GM21529 (cell line): ENCODE results near the gene EML3.
"Not testable (repeated sequence)": the region's sequence is repeated elsewhere in the genome, so short reads cannot be mapped to it uniquely, and the experiment has no call there.

ENCODE experiments used
- ATAC-seq: cut with Tn5 transposase; IDR thresholded peaks from one replicate; pipeline ENCODE4 v1.9.1; 2021; ENCODE audit not compliant: unreplicated experiment

Gene EML3, protein sequence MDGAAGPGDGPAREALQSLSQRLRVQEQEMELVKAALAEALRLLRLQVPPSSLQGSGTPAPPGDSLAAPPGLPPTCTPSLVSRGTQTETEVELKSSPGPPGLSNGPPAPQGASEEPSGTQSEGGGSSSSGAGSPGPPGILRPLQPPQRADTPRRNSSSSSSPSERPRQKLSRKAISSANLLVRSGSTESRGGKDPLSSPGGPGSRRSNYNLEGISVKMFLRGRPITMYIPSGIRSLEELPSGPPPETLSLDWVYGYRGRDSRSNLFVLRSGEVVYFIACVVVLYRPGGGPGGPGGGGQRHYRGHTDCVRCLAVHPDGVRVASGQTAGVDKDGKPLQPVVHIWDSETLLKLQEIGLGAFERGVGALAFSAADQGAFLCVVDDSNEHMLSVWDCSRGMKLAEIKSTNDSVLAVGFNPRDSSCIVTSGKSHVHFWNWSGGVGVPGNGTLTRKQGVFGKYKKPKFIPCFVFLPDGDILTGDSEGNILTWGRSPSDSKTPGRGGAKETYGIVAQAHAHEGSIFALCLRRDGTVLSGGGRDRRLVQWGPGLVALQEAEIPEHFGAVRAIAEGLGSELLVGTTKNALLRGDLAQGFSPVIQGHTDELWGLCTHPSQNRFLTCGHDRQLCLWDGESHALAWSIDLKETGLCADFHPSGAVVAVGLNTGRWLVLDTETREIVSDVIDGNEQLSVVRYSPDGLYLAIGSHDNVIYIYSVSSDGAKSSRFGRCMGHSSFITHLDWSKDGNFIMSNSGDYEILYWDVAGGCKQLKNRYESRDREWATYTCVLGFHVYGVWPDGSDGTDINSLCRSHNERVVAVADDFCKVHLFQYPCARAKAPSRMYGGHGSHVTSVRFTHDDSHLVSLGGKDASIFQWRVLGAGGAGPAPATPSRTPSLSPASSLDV

DNA sequence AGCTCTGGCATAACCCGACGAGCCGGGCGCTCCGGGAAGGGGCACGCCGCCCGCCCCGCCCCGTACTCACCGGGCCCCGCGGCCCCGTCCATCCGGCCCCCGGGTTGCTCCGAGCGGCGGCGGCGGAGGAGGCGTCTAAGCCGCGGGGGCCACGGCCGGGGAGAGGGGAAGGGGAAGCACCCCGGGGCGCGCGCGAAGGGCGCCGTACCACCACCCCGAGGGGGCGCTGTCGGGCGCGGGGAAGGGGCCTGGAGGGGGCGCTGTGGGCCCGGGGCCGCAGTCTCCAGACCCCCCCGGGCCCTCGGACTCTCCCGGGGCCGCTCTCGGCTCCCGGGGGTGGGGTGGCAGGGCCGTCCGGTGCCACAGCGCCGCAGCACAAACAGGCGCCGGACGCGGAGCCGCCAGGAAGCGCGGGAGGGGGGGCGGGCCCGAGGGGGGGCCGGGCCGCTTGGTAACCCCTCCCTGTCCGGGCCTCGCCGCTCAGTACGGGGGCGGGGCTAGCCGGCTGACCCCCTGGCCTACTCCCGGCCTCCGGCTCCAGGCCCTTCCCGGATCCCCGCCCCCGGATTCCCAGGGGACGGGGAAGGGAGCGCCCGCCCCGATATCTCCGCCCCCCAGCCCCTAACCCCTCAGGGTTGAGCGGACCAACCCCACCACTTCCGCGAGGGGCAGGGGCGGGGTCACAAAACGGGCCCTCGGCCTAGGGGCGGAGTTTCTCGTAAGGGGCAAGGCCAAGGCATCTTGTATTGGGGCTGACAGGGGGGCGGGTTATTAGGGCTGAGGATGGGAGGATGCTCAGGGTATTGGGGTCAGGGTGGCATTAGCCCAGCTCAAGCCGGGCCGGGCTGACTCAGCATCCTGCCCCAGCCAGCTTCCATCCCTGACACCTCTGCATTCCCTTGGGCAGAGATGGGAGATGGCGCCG, at the start of gene EML3, which contains the start of gene ROM1:
EML3 (minus strand) TSS at position 410 of the 925 bp plus-strand sequence; CDS start at position 92, 318 bp downstream.
ROM1 (plus strand) TSS at position 892 of the 925 bp plus-strand sequence; CDS start at position 917, 25 bp downstream.
- ATAC-seq, result peak; percentile 72

DNA sequence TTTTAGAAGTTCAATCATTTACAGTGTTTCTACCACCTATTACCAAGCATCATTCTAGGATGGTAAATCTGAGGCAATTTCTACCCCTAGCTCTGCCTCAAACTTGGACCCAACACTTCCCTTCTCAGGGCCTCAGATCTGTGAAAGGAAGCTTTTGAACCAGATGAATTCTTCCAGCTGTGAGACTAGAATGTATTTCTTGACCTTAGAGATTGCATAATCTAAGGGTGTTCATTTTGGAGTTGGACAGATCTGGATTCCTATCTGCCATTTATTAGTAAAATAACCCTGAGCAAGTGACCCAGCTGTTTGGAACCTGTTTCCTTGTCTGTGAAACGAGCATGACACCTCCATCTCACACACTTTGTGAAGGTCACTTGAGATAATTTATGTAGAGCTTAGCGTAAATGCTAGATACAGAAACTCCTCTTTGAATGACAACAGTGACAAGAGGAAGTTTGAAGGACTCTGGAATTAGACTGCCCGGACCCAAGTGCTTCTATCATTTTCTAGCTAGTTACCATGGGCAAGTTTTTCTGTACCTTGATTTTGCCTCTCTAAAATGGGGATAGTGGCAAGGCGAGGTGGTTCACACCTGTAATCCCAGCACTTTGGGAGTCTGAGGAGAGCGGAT, 44.3 kb upstream of the EML3 start:
- ATAC-seq, result no peak

DNA sequence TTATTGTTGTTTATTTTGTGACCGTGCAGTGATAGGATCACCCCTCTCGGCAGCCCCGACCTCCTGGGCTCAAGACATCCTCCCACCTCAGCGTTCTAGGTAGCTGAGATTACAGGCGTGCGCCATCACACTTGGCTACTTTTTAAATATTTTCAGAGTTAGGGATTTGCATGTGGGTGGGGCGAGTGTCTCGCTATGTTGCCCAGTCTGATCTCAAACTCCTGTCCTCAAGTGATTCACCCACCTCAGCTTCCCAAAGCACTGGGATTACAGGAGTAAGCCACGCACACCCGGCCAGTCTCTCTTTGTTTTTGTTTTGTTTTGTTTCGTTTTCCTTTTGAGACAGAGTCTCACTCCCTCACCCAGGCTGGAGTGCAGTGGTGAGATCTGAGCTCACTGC, 41.7 kb upstream of the EML3 start:
- no peak for ATAC-seq

DNA sequence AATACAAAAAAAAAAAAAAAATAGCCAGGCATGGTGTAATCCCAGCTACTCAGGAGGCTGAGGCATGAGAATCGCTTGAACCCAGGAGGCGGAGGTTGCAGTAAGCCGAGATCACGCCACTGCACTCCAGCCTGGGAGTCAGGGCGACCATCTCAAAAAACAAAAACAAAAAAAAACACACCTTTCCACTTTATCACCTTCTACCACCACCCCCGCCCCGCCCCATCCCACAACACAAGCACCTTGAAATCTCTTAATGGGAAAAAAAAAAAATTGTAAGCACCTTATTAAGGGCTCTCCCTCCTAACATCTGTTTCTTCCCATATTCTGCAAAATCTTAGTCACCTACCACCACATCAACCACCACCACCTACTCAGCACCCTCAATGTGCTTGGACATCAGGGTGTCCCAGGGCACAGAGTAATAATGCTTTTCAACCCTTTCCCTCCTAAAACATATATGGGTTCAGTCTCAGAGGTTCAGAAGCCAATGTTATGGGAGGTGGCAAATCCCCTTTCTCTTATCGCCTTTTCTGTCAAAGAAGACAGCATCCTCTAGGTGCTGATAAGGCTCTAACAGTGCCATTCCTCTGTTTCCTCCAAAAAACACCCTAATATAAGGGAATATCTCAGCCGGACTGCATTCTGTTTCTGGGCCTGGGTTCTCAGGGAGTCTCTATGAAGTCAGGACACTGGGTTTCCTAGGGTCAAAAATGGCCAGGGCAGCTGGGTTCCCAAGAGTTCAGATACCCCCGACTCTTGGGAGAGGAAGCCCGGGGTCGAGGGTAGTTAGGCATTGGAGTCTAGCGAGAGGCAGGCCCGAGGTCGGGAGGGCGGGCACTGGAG, 39.8 kb upstream of the EML3 start:
- no peak for ATAC-seq

DNA sequence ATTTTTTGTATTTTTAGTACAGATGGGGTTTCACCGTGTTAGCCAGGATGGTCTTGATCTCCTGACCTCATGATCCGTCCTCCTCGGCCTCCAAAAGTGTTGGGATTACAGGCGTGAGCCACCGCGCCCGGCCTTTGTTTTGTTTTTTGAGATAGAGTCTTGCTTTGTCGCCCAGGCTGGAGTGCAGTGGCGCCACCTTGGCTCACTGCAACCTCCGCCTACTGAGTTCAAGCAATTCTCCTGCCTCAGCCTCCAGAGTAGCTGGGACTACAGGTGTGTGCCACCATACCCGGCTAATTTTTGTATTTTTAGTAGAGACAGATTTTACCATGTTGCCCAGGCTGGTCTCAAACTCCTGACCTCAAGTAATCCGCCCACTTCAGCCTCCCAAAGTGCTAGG, 37.7 kb upstream of the EML3 start:
- ATAC-seq, result not testable (repeated sequence)

DNA sequence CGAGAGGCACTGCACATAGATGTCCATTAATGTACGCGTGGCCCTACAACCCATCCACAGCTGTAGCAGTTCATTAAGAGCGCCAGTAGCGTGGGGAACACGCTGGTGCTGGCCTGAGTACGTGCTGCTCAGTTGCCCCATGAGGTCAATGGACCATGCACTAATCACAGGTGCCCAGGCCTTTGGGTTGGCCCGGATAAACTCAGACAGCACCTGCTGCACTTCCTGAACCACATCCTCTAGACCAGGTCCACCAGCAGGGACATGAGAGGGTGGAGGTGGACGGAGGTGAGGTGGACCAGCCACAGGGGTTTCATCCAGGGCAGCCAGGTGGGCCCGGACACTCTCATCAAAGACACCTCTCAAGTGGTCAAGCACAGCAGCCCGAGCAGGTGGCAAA, 36.9 kb upstream of the EML3 start:
- no peak for ATAC-seq

DNA sequence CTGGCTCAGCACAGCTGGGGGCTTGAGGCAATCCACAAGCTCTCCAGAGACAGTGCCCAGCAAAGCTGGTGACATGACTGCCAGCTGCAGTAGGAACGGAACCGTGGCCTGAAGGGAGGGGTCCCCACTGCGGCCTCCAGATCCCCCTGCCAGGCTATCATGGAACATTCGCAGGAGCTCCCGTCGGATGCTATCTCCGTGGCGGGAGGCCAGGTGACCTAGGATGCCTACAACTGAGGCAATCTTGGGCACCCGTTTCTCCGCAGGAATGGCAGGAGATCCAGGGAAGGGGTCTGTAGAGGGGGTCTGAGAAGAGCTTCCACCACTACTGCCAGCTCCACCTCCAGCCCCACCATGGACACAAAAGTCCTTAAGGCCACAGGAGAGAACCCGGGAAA, 36.4 kb upstream of the EML3 start:
- ATAC-seq, result no peak

DNA sequence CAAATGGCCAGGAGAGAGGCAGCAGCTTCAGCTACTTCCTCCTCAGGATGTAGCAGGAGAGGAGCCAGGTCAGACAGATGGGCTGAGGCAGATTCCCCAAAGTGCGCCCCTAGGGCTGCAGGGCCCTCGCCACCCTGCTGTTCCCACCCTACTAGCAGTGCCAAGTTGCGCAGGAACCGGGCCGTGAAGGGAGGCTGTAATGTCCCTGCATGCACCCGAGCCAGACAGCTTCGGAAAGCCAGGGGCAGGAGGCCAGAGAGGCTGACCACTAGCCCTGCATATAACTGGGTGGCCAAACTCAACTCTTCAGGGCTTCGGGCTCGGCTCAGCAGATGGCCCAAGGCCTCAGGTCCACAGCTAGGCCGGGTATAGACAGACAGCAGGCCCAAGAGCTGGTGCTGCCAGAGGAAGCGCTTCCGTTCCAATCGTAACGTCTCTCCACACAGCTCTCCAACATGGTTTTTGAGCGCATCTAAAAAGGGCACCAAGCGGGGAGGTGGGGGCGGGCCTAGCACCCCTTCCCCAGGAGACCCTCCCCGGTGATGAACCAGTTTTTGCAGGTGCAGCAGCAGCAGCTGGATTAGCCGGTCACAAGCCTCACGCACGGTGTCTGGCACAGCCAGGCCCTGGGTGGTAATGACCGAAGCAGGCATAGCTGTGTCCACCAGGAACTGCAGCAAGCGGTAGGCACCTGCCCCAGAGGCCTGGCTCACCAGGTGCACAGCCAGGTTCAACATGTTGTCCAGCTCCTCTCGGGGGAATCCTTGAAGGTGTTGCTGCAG, 35.8 kb upstream of the EML3 start:
- ATAC-seq, result no peak

DNA sequence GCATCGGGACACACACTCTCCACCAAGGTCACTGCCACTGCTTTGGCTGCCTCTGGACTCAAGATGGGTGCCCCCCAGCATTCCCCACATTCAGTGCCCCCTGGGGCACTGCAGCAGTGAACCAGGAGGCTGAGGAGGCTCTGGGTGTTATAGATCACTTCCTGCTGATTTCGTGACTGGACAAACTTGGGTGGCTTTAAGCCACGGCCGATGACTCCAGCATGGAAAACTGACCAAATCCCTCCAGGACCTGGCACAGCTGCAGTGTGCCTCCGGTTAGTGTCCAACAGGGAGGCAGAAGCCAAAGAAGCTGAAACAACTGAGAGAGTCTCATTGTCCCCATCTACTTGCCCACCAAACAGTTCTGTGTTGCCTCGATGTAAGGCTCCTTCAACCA, 35.0 kb upstream of the EML3 start:
- no peak for ATAC-seq

DNA sequence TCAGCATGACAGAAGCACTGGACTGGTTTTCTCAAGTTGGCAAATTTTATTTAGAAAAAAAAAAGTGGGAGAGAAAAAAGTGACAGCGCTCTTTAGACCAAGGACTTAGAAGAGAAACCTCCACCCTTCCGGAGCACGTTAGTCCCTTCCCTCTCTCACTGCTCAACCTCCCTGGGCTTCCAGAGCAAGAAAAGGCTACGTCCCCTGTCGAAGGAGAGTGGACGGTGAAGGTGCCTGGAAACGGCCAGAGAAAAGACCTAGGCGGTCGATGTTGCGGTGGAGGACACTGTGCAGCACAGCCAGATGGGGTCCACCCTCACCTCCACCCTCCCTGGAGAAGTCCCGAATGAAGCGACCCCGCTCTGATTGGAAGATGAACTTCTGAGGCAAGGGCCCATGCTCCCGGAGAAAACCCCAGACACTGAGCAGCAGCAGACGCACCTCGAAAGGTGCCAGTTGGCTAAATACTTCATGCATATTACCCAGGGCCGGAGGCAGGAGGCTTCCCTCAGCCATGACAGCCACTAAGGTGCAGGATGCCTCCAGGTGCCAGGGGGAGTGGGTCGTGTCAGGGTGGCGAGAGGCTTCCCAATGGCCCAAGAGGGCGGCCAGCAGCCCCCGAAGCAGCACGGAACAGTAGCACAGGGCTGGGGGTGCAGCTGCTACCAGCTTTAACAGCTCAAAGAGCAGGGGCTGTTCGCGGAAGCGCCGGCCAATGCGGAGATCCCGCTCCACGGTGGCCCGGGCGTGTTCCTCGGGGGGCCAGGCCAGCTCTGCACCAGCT, 34.4 kb upstream of the EML3 start:
- ATAC-seq, result peak; percentile 1

DNA sequence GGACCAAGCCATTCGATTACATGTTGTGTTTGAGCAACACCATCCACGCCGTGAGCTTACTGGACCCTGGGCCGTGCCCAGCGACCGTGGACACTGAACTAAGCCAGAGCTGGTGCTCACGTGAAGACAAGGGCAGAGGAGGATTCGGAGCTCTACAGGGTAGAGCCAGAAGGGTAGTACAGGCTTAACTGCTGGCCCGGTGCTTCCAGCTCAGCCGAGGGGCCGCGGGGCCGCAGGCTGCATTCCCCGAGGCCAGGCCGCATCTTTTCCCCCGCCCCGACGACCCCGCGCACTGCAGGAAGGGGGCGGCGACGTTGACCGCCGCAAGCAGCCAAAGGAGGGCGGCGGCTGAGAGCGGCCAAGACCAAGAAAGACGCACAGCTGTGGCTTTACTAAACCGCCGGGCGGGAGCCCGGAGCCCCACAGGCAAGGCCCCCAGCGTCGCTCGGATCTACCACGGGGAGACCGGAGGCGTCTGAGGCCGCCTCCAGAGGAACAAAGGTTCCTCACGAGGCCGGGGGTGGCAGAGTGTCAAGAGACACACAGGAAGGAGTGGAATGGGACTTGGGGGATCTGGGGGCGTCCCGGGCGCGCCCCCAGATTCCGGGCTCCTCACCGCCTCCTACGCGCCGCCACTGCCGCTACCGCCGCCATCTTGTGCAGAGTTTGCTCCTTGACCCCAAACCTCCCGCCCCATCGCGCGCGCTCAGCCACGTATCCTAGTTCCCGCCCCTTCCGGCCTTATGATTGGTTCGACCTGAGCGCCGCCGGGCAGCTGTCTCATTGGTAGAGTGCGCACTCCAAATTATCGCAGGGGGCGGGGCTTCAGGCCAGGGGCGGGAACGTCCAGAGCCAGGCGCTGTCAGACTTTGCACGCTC, 33.6 kb upstream of the EML3 start, which contains the start of gene GANAB:
GANAB (minus strand) TSS at position 668 of the 879 bp plus-strand sequence; CDS start at position 654, 14 bp downstream.
- peak; percentile 95 for ATAC-seq

DNA sequence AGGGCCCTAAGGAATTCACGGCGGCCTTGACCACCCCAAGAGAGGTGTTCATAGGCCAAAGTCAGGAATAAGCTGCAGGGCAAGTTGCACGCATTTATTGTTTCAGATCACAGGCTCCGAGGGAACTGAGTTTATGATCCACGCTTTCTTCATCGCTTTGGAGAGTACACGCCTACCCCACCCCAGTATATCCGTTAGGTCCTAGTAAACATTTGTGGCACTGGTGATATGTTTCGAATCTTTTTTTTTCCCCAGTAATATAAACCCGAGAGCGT, 33.0 kb upstream of the EML3 start:
- no peak for ATAC-seq

DNA sequence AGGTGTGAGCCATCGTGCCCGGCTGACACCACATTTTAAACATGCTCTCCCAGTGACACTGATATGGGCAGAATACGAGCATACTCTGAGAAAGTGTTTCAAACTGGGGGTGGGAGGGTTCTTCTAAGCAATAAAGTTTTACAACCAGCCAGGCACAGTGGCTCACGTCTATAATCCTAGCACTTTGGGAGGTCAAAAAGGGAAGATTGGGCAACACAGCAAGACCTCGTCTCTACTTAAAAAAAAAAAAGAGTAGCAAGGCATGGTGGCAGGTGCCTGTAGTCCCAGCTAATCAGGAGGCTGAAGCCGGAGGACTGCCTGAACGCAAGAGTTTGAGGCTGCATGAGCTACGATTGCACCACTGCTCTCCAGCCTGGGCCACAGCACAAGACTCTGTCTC, 31.6 kb upstream of the EML3 start:
- ATAC-seq, result no peak

DNA sequence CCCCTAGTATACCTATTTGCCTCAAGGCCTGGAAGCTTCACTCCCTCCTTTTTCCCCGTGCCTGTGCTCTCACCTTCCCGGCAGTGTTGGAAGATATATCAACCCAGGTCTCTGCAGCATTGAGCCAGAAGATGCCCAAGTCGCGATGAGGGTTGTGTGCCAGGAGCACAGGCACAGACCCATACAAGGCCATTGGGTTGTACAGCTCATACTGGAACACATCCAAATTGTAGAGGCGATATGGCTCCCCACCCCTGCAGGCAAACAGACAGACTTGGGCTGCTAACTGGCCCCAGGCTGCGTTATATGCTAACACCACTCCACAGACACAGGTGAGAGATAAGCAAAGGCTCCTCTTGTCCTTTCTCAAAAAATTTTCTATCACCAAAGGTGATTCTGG, 19.9 kb upstream of the EML3 start:
- no peak for ATAC-seq

DNA sequence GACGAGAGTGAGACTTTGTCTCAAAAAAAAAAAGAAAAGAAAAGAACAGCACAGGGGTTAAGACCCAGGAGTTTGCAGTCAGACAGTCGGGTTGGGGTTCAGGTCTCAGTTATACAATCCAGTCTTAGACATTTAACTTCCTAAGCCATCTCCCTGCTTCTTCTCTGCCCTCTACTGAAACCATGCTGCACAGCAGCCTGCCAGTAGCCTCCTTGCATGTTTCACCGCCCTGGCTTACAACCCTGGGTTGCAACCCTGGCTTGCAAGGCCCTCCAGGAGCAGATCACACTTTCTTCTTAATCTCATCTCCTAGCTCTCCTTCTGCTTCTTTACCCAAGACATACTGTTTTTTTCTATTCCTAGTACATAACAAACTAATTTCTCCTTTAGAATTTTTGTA, 15.1 kb upstream of the EML3 start:
- ATAC-seq, result no peak

DNA sequence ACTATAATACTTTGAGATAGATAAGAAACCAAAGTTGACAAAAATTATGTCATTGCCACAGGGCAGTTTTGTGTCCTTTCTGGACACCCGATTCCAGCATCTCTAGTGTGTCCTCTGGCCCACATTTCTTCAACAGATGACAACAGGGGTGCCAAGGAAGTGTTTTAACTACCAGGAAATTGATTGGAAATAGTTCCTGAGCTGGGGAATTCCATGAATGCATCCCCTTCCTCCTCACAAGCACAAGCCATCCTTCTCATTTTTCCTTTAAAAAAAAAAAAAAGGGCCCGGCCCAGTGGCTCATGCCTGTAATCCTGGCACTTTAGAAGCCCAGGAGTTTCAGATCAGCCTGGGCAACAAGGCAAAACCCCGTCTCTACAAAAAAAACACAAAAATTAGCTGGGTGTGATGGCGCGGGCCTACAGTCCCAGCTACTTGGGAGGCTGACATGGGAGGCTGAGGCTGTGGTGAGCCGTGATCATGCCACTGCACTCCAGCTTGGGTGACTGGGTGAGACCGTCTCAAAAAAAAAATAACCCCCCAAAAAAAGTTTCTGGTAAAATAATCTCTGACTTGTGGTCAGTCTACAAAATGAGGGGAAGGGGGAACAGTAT, 10.0 kb upstream of the EML3 start:
- no peak for ATAC-seq
